K562 (cell line): ENCODE data around the gene NDC1. TPM values are rescaled to one million over a fixed set of nuclear protein-coding genes. Genes with fewer than 3 reads are reported as not detected.
A peak's percentile ranks its signal among the peaks of the same experiment; 100 is the strongest.

ENCODE experiments used
- ATAC-seq: fragments of 200-7000 bp; cut with Tn5 transposase; 3 replicates; pipeline ENCODE4 v1.9.1; 2020; ENCODE audit warnings: moderate library complexity
- BruUV-seq: library from RNA; stranded (reverse); fragments of 400-500 nt; replicated peaks from 2 replicates; lab custom pipeline; 2021; lab: Mats Ljungman, UMichigan
- CTCF ChIA-PET: fragments of 300-600 bp; formaldehyde crosslinking; extraction: SDS; loops from one replicate; lab custom pipeline; 2021; ENCODE audit warnings: low intra/inter-chr PET ratio; lab: Yijun Ruan, JAX
- POLR2A ChIA-PET: fragments of 300-600, 350-650 bp; sonication (Branson Sonifier 250); formaldehyde crosslinking; extraction: SDS; loops from one replicate; lab custom pipeline; 2021; ENCODE audit warnings: antibody characterized with exemption, inconsistent platforms; lab: Yijun Ruan, JAX
- DNase-seq, 4 experiments: peaks; one replicate each; pipeline versions ENCODE4 v3.0.0 to v3.0.0-alpha.2; 2011 to 2018; ENCODE audit warnings: low spot score in 3 of 4, mixed read lengths in 3 of 4; ENCODE audit errors: extremely low read depth in 1 of 4
- FAIRE-seq: peaks from 2 replicates; lab custom pipeline; 2011; peaks lifted over from hg19 to GRCh38; lab: Jason Lieb, UNC
- H2AFZ ChIP-seq: 2 replicates; pipeline ENCODE4 v1.6.0; 2011; ENCODE audit warnings: low read depth, low read length, control low read depth, inconsistent platforms
- H3K27ac ChIP-seq: fragments of 200-600 bp; 3 replicates; pipeline ENCODE4 v1.8.0; 2011; ENCODE audit warnings: low read depth, mild to moderate bottlenecking, control low read depth, inconsistent platforms, low read length, moderate library complexity, mixed read lengths; ENCODE audit errors: extremely low read depth
- H3K27me3 ChIP-seq, 2 experiments: fragments of 300-600 bp in 1 of 2; 2 replicates in 1 of 2; 3 replicates in 1 of 2; pipeline versions ENCODE4 v1.6.0 to v1.8.0; 2011; ENCODE audit warnings: inconsistent platforms in 2 of 2, low read length in 2 of 2, mild to moderate bottlenecking in 1 of 2, mixed read lengths in 1 of 2, moderate library complexity in 1 of 2; ENCODE audit not compliant: control insufficient read depth in 2 of 2, insufficient read depth in 2 of 2
- H3K36me3 ChIP-seq: fragments of 300-600 bp; 3 replicates; pipeline ENCODE4 v1.8.0; 2011; ENCODE audit warnings: mild to moderate bottlenecking, low read length, inconsistent platforms; ENCODE audit not compliant: control insufficient read depth, insufficient read depth
- H3K4me1 ChIP-seq, 2 experiments: fragments of 200-600 bp in 1 of 2; replicated peaks in 1 of 2; 2 replicates in 1 of 2; 3 replicates in 1 of 2; pipeline versions ENCODE4 v1.5.1 to v1.8.0; 2011; ENCODE audit warnings: inconsistent platforms in 2 of 2, low read length in 2 of 2, mild to moderate bottlenecking in 1 of 2, mixed read lengths in 1 of 2, moderate library complexity in 1 of 2; ENCODE audit not compliant: control insufficient read depth in 2 of 2, insufficient read depth in 2 of 2
- H3K4me2 ChIP-seq: 2 replicates; pipeline ENCODE4 v1.6.1; 2011; ENCODE audit warnings: low read length, control low read depth, inconsistent platforms, mixed read lengths; ENCODE audit not compliant: insufficient read depth
- H3K4me3 ChIP-seq: fragments of 200-600 bp; sonication (generic), shearing (Covaris generic); 2 replicates; pipeline ENCODE4 v1.5.1; 2016; ENCODE audit warnings: control low read depth, inconsistent platforms
- H3K79me2 ChIP-seq: fragments of 200-600 bp; 3 replicates; pipeline ENCODE4 v1.8.0; 2011; ENCODE audit warnings: low read length, inconsistent platforms; ENCODE audit not compliant: control insufficient read depth, insufficient read depth
- H3K9ac ChIP-seq, 2 experiments: 2 replicates each; pipeline versions ENCODE4 v1.6.0 to v1.6.1; 2011; ENCODE audit warnings: low read depth in 2 of 2, low read length in 2 of 2, control low read depth in 1 of 2, inconsistent platforms in 1 of 2, mild to moderate bottlenecking in 1 of 2, mixed read lengths in 1 of 2; ENCODE audit not compliant: insufficient read depth in 1 of 2
- H3K9me1 ChIP-seq: one replicate; pipeline ENCODE4 v1.6.0; 2011; ENCODE audit warnings: inconsistent platforms, mild to moderate bottlenecking, low read length, moderate library complexity; ENCODE audit not compliant: control insufficient read depth, insufficient read depth
- H3K9me3 ChIP-seq: replicated peaks from 2 replicates; pipeline ENCODE4 v1.5.1; 2011; ENCODE audit warnings: low read depth, low read length, inconsistent platforms; ENCODE audit not compliant: control insufficient read depth, insufficient read depth
- H4K20me1 ChIP-seq: replicated peaks from 2 replicates; pipeline ENCODE4 v1.6.1; 2011; ENCODE audit warnings: low read length, inconsistent platforms, mixed read lengths; ENCODE audit not compliant: control insufficient read depth, insufficient read depth
- DDX20 ChIP-seq: fragments of 450-650 bp; IDR thresholded peaks from 2 replicates; pipeline ENCODE4 v1.6.1; 2016; ENCODE audit warnings: missing genetic modification characterization, low read depth, mild to moderate bottlenecking, missing compliant biosample characterization, moderate library complexity
- FOXM1 ChIP-seq, 2 experiments: fragments of 450-650 bp in 1 of 2; sonication (generic) in 1 of 2; formaldehyde crosslinking in 1 of 2; IDR thresholded peaks; 2 replicates each; pipeline versions ENCODE4 v1.6.1 to v1.9.0; 2017 to 2022; ENCODE audit warnings: low read depth in 2 of 2, mild to moderate bottlenecking in 2 of 2, missing genetic modification reagents in 1 of 2, moderate library complexity in 1 of 2
- GABPB1 ChIP-seq: sonication (generic); formaldehyde crosslinking; IDR thresholded peaks from 2 replicates; pipeline ENCODE4 v1.8.0; 2022; ENCODE audit warnings: mild to moderate bottlenecking, missing genetic modification reagents
- HNRNPK ChIP-seq: fragments of 200-400 bp; formaldehyde crosslinking; IDR thresholded peaks from one replicate; pipeline ENCODE4 v1.6.1; 2018; ENCODE audit warnings: mild to moderate bottlenecking, low read depth, low read length; ENCODE audit not compliant: poor library complexity, severe bottlenecking
- HNRNPUL1 ChIP-seq: fragments of 200-400 bp; formaldehyde crosslinking; IDR thresholded peaks from 2 replicates; pipeline ENCODE4 v1.6.1; 2017; ENCODE audit warnings: low read length
- KLF1 ChIP-seq: fragments of 450-650 bp; IDR thresholded peaks from 2 replicates; pipeline ENCODE4 v1.6.1; 2016; ENCODE audit warnings: missing genetic modification characterization, missing compliant biosample characterization
- SETDB1 ChIP-seq: IDR thresholded peaks from one replicate; pipeline ENCODE4 v1.6.1; 2012; ENCODE audit warnings: low read length, control low read depth, inconsistent platforms
- TSC22D4 ChIP-seq: fragments of 450-650 bp; IDR thresholded peaks from 2 replicates; pipeline ENCODE4 v1.6.1; 2016; ENCODE audit warnings: missing genetic modification characterization, missing biosample characterization, control low read depth
- ZBTB17 ChIP-seq: fragments of 450-650 bp; formaldehyde crosslinking; IDR thresholded peaks from 2 replicates; pipeline ENCODE4 v1.4.0; 2020; ENCODE audit warnings: mild to moderate bottlenecking
- ZNF561 ChIP-seq: fragments of 450-650 bp; formaldehyde crosslinking; conservative IDR thresholded peaks from 2 replicates; pipeline ENCODE4 v1.4.0; 2020; ENCODE audit warnings: mild to moderate bottlenecking, moderate library complexity
- ZNF76 ChIP-seq: fragments of 250-450 bp; sonication (Bioruptor Pico); IDR thresholded peaks from 2 replicates; pipeline ENCODE4 v1.4.0; 2020; ENCODE audit warnings: mild to moderate bottlenecking, moderate library complexity, borderline replicate concordance
- WGBS: fragments of 100-300 bp; shearing (Covaris generic); methylation state at CpG from one replicate; pipeline ENCODE4 v1.1.6; 2016; ENCODE audit warnings: low coverage, mixed read lengths; ENCODE audit not compliant: insufficient coverage; ENCODE audit errors: missing lambda C conversion rate; 5-methylcytosine and 5-hydroxymethylcytosine counted together
- in situ Hi-C: fragments of 300-500 bp; cut with MboI; formaldehyde crosslinking; loops from 4 replicates; pipeline ENCODE4 v1.15.0; 2018; ENCODE audit warnings: inconsistent platforms, mixed read lengths
- intact Hi-C: fragments of 100-400 bp; cut with micrococcal nuclease; formaldehyde crosslinking; loops from 2 replicates; pipeline ENCODE4 v1.14.2; 2022
- polyA plus RNA-seq, 8 experiments: library from polyadenylated mRNA; depleted of rRNA in 4 of 8; stranded (reverse) in 5 of 8; unstranded in 3 of 8; fragments of >200 nt; fragmentation: Nextera tagmentation in 2 of 8; fragmentation: Illumina TruSeq in 1 of 8; extraction: Ambion mirVana in 2 of 8; extraction: Trizol in 1 of 8; gene quantifications; 2 replicates each; pipeline versions ENCODE4 v1.2.1 to v1.2.3, GENCODE V29; 2011 to 2014; ENCODE audit warnings: inconsistent platforms in 1 of 8, missing spikeins in 1 of 8
- total RNA-seq, 7 experiments: library from RNA; depleted of rRNA in 6 of 7; stranded (reverse); fragments of >200 nt in 6 of 7; fragmentation: Illumina TruSeq in 2 of 7; extraction: Trizol in 2 of 7; gene quantifications; 2 replicates each; pipeline versions ENCODE4 v1.2.1 to v1.2.3, GENCODE V29; 2011 to 2021; ENCODE audit warnings: low replicate concordance in 1 of 7
- TF ChIP-seq, protein P1 (sequence below), 2 experiments: fragments of 450-650 bp; IDR thresholded peaks; 2 replicates each; pipeline ENCODE4 v1.6.1; 2018; ENCODE audit warnings: mild to moderate bottlenecking in 2 of 2, low read depth in 1 of 2; ENCODE audit not compliant: partially characterized antibody in 2 of 2
- TF ChIP-seq, protein P2 (sequence below): fragments of 450-650 bp; formaldehyde crosslinking; IDR thresholded peaks from 2 replicates; pipeline ENCODE4 v1.4.0; 2022; ENCODE audit warnings: mild to moderate bottlenecking, moderate library complexity
- TF ChIP-seq, protein P3 (sequence below): fragments of 250-450 bp; sonication (Bioruptor Pico); IDR thresholded peaks from 2 replicates; pipeline ENCODE4 v1.8.0; 2021; ENCODE audit warnings: moderate library complexity, mild to moderate bottlenecking, inconsistent platforms
- TF ChIP-seq, protein P4 (sequence below): IDR thresholded peaks from 3 replicates; pipeline ENCODE4 v1.6.1; 2011; ENCODE audit warnings: borderline replicate concordance, mild to moderate bottlenecking, moderate library complexity; ENCODE audit not compliant: insufficient read length; ENCODE audit errors: extremely low read depth

NDC1 gene
- total and polyA plus RNA-seq, 9 of the 15 experiments (the other 6 are each of a cell fraction or from before 2014, with no cell fraction given) = 26.9 to 102 (median 64.5) TPM

DNA sequence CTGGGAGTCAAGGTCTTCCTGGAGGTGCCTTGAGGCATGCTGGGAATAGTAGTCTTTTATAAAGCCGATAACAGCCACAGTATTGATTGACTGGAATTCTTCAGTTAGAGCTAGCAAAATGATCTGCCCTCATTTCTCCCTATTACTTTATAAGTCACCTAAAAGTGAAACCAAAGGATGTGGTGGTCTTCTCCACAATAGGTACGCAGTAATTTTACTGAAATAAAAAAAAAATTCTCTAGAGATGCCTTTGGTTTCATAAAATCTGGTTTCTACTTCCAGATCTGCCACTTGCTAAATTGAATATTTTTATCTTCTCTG is 518 bp upstream of the NDC1 start:
- peak overlapping the region in 1 of 2 experiments; percentile 92; a peak in 2 of 4 replicates for H3K9ac ChIP-seq
- in situ Hi-C loops = no loop called here
- TF ChIP-seq FOXM1 (IDR thresholded peaks at IDR 0.05; ENCODE audit: low read depth) (no peak), FOXM1 (CRISPR knock-in tag; IDR thresholded peaks at IDR 0.05; ENCODE audit: low read depth) (no peak), SETDB1 (no peak), HNRNPK (no peak), TSC22D4 (no peak), KLF1 (tag) (no peak), ZNF561 (no peak), ZBTB17 (0 out of 2 replicates have a peak, but pooled peaks have one; percentile 17), HNRNPUL1 (no peak), GABPB1 (no peak), ZNF76 (no peak), DDX20 (tag) (no peak)
- TF ChIP-seq, protein P1, sequence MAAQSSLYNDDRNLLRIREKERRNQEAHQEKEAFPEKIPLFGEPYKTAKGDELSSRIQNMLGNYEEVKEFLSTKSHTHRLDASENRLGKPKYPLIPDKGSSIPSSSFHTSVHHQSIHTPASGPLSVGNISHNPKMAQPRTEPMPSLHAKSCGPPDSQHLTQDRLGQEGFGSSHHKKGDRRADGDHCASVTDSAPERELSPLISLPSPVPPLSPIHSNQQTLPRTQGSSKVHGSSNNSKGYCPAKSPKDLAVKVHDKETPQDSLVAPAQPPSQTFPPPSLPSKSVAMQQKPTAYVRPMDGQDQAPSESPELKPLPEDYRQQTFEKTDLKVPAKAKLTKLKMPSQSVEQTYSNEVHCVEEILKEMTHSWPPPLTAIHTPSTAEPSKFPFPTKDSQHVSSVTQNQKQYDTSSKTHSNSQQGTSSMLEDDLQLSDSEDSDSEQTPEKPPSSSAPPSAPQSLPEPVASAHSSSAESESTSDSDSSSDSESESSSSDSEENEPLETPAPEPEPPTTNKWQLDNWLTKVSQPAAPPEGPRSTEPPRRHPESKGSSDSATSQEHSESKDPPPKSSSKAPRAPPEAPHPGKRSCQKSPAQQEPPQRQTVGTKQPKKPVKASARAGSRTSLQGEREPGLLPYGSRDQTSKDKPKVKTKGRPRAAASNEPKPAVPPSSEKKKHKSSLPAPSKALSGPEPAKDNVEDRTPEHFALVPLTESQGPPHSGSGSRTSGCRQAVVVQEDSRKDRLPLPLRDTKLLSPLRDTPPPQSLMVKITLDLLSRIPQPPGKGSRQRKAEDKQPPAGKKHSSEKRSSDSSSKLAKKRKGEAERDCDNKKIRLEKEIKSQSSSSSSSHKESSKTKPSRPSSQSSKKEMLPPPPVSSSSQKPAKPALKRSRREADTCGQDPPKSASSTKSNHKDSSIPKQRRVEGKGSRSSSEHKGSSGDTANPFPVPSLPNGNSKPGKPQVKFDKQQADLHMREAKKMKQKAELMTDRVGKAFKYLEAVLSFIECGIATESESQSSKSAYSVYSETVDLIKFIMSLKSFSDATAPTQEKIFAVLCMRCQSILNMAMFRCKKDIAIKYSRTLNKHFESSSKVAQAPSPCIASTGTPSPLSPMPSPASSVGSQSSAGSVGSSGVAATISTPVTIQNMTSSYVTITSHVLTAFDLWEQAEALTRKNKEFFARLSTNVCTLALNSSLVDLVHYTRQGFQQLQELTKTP (IDR thresholded peaks at IDR 0.05; ENCODE audit: low read depth in 1 of 2, partially characterized antibody in 2 of 2) = no peak
- TF ChIP-seq, protein P2, sequence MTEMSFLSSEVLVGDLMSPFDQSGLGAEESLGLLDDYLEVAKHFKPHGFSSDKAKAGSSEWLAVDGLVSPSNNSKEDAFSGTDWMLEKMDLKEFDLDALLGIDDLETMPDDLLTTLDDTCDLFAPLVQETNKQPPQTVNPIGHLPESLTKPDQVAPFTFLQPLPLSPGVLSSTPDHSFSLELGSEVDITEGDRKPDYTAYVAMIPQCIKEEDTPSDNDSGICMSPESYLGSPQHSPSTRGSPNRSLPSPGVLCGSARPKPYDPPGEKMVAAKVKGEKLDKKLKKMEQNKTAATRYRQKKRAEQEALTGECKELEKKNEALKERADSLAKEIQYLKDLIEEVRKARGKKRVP (CRISPR knock-in tag) = no peak
- TF ChIP-seq, protein P3, sequence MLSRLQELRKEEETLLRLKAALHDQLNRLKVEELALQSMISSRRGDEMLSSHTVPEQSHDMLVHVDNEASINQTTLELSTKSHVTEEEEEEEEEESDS (CRISPR knock-in tag) = no peak
- TF ChIP-seq, protein P4, sequence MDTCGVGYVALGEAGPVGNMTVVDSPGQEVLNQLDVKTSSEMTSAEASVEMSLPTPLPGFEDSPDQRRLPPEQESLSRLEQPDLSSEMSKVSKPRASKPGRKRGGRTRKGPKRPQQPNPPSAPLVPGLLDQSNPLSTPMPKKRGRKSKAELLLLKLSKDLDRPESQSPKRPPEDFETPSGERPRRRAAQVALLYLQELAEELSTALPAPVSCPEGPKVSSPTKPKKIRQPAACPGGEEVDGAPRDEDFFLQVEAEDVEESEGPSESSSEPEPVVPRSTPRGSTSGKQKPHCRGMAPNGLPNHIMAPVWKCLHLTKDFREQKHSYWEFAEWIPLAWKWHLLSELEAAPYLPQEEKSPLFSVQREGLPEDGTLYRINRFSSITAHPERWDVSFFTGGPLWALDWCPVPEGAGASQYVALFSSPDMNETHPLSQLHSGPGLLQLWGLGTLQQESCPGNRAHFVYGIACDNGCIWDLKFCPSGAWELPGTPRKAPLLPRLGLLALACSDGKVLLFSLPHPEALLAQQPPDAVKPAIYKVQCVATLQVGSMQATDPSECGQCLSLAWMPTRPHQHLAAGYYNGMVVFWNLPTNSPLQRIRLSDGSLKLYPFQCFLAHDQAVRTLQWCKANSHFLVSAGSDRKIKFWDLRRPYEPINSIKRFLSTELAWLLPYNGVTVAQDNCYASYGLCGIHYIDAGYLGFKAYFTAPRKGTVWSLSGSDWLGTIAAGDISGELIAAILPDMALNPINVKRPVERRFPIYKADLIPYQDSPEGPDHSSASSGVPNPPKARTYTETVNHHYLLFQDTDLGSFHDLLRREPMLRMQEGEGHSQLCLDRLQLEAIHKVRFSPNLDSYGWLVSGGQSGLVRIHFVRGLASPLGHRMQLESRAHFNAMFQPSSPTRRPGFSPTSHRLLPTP = no peak

More for the DNA sequence above, 518 bp upstream of the NDC1 start:
- Histone ChIP-seq H3K27ac (peak overlapping the region; percentile 97; the same call in 2 of the 3 replicates), H3K4me1 (peaks cover 4 to 13% of the 10 kb centered on the region in 2 experiments; a peak in 3 of 5 replicates), H3K27me3 (no peaks in the 10 kb centered on the region), H3K9me3 (no peaks in the 10 kb centered on the region), H3K4me2 (peak overlapping the region; percentile 100), H4K20me1 (no peaks in the 10 kb centered on the region), H2AFZ (peak overlapping the region; percentile 99), H3K36me3 (peaks cover 23% of the 10 kb centered on the region), H3K9me1 (no peaks in the 10 kb centered on the region), H3K4me3 (peak overlapping the region; percentile 90), H3K79me2 (peaks cover 47% of the 10 kb centered on the region)
- CTCF ChIA-PET = no interaction called here
- 10% methylated on average over 2 of the region's 2 CpGs for WGBS
- FAIRE-seq (peak; percentile 96), DNase-seq (no peak), ATAC-seq (no peak)
- BruUV-seq = no TSS peak
- intact Hi-C loops = no loop called here
- POLR2A ChIA-PET = interaction anchor here (0.6 to 0.7 kb wide), 3 partner anchors 13 to 978 kb away, joined by 3 read pairs; no protein-coding TSS in a partner anchor
